Retinal pigment epithelial cell (primary cell): ENCODE data around the gene ACSF3.
"Not testable (repeated sequence)": the region's sequence is repeated elsewhere in the genome, so short reads cannot be mapped to it uniquely, and the experiment has no call there.

ENCODE experiments used
- DNase-seq: peaks from one replicate; pipeline ENCODE4 v3.0.0-alpha.2; 2010; ENCODE audit warnings: low read depth
- H3K4me3 ChIP-seq: 2 replicates; pipeline ENCODE4 v1.5.1; 2011; ENCODE audit warnings: mild to moderate bottlenecking, low read length, control low read depth, moderate library complexity
- TF ChIP-seq, protein P1 (sequence below): conservative IDR thresholded peaks from 2 replicates; pipeline ENCODE4 v1.5.1; 2011; ENCODE audit warnings: low read depth, low read length, control low read depth, inconsistent platforms

ACSF3 gene

DNA sequence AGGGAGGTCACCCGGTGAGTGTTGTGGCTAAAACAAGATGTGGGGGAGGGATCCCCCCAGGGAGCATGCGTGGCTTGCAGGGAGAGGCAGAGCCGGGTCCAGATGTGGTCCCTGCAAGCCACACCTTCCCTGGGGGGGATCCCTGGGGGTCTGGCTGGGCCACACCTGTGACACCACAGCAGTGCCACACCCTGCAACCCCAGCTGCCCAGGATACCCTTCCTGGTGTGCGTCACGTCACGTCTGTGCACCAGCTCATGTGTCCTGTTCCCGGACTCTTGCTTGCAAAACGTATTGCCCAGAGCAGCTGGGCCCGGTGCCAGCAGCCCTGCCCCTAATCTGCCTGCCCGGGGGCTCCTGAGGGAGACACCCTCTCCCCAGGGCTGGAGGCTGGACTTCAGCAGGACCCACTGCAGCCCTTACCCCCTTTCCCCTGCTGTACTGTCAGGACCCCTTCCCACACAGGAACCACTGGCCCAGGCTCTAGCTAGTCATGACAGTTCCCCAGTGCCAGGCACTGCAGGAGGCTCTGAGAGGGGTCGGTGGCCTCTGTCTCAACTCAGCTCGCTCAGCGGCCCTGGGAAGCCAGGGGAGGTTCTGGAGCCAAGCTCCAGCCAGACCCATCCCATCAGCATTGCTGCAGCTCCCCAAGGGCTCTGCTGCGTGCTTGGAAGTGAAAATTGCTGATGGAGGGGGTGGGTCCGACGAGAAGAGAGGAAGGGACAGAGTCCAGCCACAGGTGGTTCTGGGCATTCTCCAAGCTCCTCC, 25.8 kb upstream of the ACSF3 start:
- peak; percentile 5 for DNase-seq
- TF ChIP-seq, protein P1, sequence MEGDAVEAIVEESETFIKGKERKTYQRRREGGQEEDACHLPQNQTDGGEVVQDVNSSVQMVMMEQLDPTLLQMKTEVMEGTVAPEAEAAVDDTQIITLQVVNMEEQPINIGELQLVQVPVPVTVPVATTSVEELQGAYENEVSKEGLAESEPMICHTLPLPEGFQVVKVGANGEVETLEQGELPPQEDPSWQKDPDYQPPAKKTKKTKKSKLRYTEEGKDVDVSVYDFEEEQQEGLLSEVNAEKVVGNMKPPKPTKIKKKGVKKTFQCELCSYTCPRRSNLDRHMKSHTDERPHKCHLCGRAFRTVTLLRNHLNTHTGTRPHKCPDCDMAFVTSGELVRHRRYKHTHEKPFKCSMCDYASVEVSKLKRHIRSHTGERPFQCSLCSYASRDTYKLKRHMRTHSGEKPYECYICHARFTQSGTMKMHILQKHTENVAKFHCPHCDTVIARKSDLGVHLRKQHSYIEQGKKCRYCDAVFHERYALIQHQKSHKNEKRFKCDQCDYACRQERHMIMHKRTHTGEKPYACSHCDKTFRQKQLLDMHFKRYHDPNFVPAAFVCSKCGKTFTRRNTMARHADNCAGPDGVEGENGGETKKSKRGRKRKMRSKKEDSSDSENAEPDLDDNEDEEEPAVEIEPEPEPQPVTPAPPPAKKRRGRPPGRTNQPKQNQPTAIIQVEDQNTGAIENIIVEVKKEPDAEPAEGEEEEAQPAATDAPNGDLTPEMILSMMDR: no peak
- no peak overlapping the region for H3K4me3 ChIP-seq

DNA sequence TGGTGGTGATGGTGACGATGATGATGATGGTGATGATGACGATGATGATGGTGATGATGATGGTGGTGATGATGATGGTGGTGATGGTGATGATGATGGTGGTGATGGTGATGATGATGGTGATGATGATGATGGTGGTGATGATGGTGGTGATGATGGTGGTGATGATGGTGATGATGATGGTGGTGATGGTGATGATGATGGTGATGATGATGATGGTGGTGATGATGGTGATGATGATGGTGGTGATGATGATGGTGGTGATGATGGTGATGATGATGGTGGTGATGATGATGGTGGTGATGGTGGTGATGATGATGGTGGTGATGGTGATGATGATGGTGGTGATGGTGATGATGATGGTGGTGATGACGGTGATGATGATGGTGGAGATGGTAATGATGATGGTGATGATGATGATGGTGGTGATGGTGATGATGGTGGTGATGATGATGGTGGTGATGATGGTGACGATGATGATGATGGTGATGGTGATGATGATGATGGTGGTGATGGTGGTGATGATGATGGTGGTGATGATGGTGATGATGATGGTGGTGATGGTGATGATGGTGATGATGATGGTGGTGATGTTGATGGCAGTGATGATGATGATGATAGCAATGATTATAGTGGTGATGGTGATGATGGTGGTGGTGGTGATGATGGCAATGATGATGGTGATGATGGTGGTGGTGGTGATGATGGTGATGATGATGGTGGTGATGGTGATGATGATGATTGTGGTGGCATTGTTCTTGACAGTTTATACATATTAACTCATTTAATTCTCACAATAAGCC, 24.6 kb upstream of the ACSF3 start:
- DNase-seq, H3K4me3 ChIP-seq: not testable (repeated sequence)

DNA sequence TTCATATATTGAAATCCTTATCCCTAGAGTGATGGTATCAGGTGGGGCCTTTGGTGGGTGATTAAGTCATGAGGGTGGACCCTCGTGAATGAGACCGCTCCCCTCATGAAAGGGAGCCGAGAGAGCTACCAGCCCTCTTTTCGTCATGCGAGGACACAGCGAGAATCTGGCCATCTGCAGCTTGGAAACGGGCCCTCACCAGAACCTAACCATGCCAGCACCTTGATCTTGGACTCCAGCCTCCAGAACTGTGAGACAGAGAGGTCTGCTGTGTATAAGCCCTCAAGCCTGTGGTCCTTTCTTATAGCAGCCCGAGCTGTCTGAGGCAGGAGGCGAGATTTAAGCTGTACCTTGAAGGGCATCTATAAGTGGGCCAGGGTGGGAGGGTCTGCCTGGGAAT, 23.7 kb upstream of the ACSF3 start:
- TF ChIP-seq, protein P1: no peak
- no peak for DNase-seq
- no peak overlapping the region for H3K4me3 ChIP-seq

DNA sequence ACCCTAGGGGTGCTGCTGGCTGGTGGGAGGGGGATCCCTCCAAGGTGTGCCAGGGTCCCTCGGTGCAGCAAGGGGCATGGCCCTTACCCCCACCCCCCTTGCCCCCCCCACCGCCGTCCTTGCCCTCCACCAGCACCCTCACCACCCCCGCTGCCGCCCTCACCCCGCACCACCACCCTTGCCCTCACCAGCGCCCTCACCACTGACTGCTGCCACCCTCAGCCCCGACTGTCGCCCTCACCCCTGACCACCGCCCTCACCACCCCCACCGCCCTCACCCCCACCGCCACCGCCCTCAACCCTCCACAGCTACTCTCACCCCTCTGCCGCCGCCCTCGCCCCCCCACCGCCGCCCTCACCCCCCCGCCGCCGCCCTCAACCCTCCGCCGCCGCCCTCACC, 23.1 kb upstream of the ACSF3 start:
- TF ChIP-seq, protein P1: no peak
- no peak overlapping the region for H3K4me3 ChIP-seq
- DNase-seq: no peak

DNA sequence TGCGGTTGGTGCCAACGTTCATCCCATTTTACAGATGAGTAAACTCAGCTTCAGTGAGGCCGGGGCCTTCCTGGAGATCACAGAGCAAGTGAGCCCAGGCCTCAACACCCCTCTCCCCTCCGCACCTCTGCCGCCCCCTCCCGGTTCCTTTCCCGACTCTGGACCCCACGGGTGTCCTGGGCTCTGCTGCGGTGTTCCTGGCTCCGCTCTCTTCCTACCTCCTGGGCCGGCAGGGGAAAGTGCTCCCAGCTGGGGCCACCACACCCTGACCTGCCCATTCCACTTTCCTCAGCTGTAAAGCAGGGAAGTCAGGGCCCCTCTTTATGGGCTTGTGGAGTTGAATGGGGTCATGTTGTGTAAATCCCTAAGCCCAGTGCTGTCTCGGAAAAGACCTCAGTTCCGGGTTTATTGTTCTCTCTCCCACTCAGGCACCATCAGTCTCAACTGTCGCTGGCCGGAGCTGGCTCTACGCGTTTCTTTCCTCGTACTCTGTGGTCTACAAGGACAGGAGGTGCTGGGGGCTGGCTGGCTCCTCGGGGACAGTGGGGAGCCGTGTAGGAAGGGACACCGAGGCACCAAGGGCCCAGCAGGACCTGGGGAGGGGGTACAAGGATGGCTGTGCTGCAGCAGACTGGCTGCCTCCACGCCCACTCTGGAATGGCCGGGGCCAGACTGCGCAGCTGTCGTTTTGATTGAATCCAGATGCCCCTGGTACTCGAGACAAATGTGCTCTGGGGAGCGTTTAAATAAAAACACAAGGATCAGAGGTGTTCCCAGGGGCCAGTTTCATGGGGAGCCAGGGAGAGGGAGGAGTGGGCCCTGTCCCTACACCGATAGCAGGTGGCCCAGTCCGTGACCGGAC, 21.7 kb upstream of the ACSF3 start:
- TF ChIP-seq, protein P1: no peak
- no peak overlapping the region for H3K4me3 ChIP-seq
- no peak for DNase-seq

DNA sequence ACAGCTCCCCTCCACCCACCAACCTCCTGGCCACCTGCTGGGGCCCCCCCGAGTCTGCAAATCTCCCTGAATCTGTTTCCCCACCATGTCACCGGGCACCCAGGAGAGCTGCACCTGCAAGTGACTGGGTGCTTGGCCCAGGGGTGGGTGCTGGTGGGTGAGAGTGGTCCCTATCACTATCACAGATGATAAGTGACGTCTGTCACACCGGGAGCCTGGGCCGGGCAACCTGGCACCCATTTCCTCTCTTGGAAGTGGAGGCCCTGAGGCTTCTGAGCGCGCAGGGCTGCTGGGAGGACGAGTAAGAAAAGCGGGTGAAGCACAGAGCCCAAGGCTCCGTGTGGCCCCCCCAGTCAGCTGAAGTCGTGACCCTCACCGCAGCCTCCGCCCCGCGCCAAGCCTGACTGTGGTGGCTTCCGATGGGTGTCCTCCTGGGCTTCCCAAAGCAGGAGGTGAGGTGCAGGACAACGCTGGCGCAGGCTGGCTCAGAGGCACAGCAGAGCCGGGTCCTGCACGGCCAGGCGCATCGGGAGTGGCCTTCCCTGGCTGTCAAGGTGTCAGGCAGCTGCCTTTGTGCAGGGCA, 21.0 kb upstream of the ACSF3 start:
- H3K4me3 ChIP-seq: no peak overlapping the region
- TF ChIP-seq, protein P1: no peak
- DNase-seq: no peak

DNA sequence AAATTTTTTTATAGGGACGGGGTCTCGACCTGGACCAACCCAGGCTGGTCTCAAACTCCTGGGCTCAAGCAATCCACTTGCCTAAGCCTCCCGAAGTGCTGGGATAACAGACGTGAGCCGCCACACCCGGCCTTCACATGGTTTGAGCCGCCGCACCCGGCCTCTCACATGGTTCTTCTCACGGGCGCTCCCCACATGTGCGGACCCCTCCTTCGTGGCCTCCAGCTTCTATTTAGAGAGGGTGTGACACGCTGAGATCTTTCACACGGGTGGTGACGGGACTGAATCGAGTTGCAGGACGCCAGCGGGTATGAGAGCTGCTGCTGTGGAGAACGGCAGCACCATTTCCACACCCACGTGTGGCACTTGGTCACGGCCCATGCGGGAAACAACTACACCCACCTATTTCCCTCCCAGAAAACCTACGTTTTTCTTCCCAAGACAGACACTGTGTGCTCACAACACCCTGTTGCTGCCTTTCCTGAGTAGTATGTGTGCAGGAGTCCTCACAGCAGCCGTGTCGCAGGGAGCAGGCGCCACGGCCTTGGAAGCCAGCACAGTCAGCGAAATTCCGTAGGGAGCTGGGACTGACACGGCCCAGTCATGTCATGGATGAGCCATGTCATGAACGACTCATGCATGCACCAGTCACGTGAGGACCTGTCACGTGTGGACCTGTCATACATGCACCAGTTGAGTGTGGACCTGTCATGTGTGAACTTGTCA, 20.1 kb upstream of the ACSF3 start:
- no peak for DNase-seq
- TF ChIP-seq, protein P1: no peak
- no peak overlapping the region for H3K4me3 ChIP-seq

DNA sequence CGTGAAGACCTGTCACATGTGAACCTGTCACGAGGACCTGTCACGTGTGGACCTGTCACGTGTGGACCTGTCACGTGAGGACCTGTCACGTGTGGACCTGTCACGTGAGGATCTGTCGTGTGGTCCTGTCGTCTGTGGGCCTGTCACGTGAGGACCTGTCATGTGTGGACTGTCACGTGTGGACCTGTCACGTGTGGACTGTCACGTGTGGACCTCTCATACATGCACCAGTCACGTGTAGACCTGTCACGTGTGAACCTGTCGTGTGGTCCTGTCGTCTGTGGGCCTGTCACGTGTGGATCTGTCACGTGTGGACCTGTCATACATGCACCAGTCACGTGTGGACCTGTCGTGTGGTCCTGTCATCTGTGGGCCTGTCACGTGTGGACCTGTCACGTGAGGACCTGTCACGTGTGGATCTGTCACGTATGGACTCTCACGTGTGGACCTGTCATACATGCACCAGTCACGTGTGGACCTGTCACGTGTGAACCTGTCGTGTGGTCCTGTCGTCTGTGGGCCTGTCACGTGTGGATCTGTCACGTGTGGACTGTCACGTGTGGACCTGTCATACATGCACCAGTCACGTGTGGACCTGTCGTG, 19.5 kb upstream of the ACSF3 start:
- H3K4me3 ChIP-seq, DNase-seq: not testable (repeated sequence)
